HepG2 (cell line): ENCODE results near the gene TP53. TPM values are rescaled to one million over a fixed set of nuclear protein-coding genes. Genes with fewer than 3 reads are reported as not detected.

ENCODE experiments used
- CEBPZ ChIP-seq: IDR thresholded peaks from 2 replicates; pipeline ENCODE4 v1.6.1; 2012; ENCODE audit warnings: low read length, improper control_type of control experiment
- FOXC1 ChIP-seq: sonication (generic); formaldehyde crosslinking; IDR thresholded peaks from 2 replicates; pipeline ENCODE4 v1.8.0; 2022; ENCODE audit warnings: mild to moderate bottlenecking, missing genetic modification reagents, borderline replicate concordance
- HMGA1 ChIP-seq: sonication (generic); formaldehyde crosslinking; conservative IDR thresholded peaks from 2 replicates; pipeline ENCODE4 v1.4.0; 2020; ENCODE audit warnings: missing genetic modification reagents
- HOXA5 ChIP-seq: sonication (generic); formaldehyde crosslinking; IDR thresholded peaks from 2 replicates; pipeline ENCODE4 v1.4.0; 2020; ENCODE audit warnings: missing genetic modification reagents
- ISX ChIP-seq: sonication (generic); formaldehyde crosslinking; conservative IDR thresholded peaks from 2 replicates; pipeline ENCODE4 v1.5.0; 2020; ENCODE audit warnings: missing genetic modification reagents
- KDM5A ChIP-seq: fragments of 200-600 bp; sonication (generic); IDR thresholded peaks from 2 replicates; pipeline ENCODE4 v1.7.0; 2018; ENCODE audit warnings: antibody characterized with exemption, mild to moderate bottlenecking, low read length, borderline replicate concordance
- MAFF ChIP-seq: IDR thresholded peaks from 2 replicates; pipeline ENCODE4 v1.6.1; 2011; ENCODE audit warnings: low read depth, low read length, improper control_type of control experiment
- MIXL1 ChIP-seq: IDR thresholded peaks from 2 replicates; pipeline ENCODE4 v1.6.1; 2016
- NFYC ChIP-seq: IDR thresholded peaks from 2 replicates; pipeline ENCODE4 v1.6.1; 2016; ENCODE audit warnings: missing genetic modification reagents, missing compliant biosample characterization
- PHB2 ChIP-seq: fragments of 450-650 bp; IDR thresholded peaks from 2 replicates; pipeline ENCODE4 v1.6.1; 2018; ENCODE audit not compliant: partially characterized antibody
- RAD21 ChIP-seq: fragments of 450-650 bp; formaldehyde crosslinking; IDR thresholded peaks from 2 replicates; pipeline ENCODE4 v1.5.0; 2020; ENCODE audit warnings: mild to moderate bottlenecking
- SOX5 ChIP-seq: IDR thresholded peaks from 2 replicates; pipeline ENCODE4 v1.6.1; 2016; ENCODE audit warnings: borderline replicate concordance
- TEAD3 ChIP-seq: optimal IDR thresholded peaks from 2 replicates; pipeline ENCODE3; 2016; ENCODE audit warnings: borderline replicate concordance
- ZKSCAN8 ChIP-seq: IDR thresholded peaks from 2 replicates; pipeline ENCODE4 v1.6.1; 2016; ENCODE audit warnings: borderline replicate concordance, missing genetic modification reagents, missing compliant biosample characterization
- ZNF138 ChIP-seq: sonication (generic); formaldehyde crosslinking; IDR thresholded peaks from 2 replicates; pipeline ENCODE4 v1.5.0; 2020; ENCODE audit warnings: mild to moderate bottlenecking, low read depth, missing genetic modification reagents
- ZNF264 ChIP-seq: sonication (generic); formaldehyde crosslinking; IDR thresholded peaks from 2 replicates; pipeline ENCODE4 v1.4.0; 2020; ENCODE audit warnings: missing genetic modification reagents
- ZNF331 ChIP-seq: sonication (generic); formaldehyde crosslinking; IDR thresholded peaks from 2 replicates; pipeline ENCODE4 v1.4.0; 2020; ENCODE audit warnings: missing genetic modification reagents
- ZNF431 ChIP-seq: sonication (generic); formaldehyde crosslinking; IDR thresholded peaks from 2 replicates; pipeline ENCODE4 v1.9.0; 2022; ENCODE audit warnings: missing genetic modification reagents, low read depth, mild to moderate bottlenecking, borderline replicate concordance
- ZNF614 ChIP-seq: IDR thresholded peaks from 2 replicates; pipeline ENCODE4 v1.6.1; 2018; ENCODE audit warnings: missing biosample characterization, missing genetic modification reagents, inconsistent platforms, borderline replicate concordance
- ZNF674 ChIP-seq: sonication (generic); formaldehyde crosslinking; IDR thresholded peaks from 2 replicates; pipeline ENCODE4 v1.5.0; 2020; ENCODE audit warnings: low read depth, mild to moderate bottlenecking, missing genetic modification reagents
- ZNF75D ChIP-seq: sonication (generic); formaldehyde crosslinking; IDR thresholded peaks from 2 replicates; pipeline ENCODE4 v1.8.1; 2023; ENCODE audit warnings: missing genetic modification reagents, mild to moderate bottlenecking, borderline replicate concordance
- ZNF891 ChIP-seq: sonication (generic); formaldehyde crosslinking; IDR thresholded peaks from 2 replicates; pipeline ENCODE4 v1.5.0; 2020; ENCODE audit warnings: mild to moderate bottlenecking, missing genetic modification reagents
- polyA plus RNA-seq, 8 experiments: library from polyadenylated mRNA; depleted of rRNA in 3 of 8; stranded (reverse) in 7 of 8; unstranded in 1 of 8; fragments of >200 nt; fragmentation: Illumina TruSeq in 4 of 8; extraction: Trizol in 4 of 8; gene quantifications; 2 replicates each; pipeline versions ENCODE4 v1.2.1 to v1.2.3, GENCODE V29; 2011 to 2016; ENCODE audit warnings: low read depth in 4 of 8, missing spikeins in 1 of 8, mixed read lengths in 1 of 8; ENCODE audit not compliant: insufficient read depth in 1 of 8
- total RNA-seq, 5 experiments: library from RNA; depleted of rRNA; stranded (reverse); fragments of >200 nt; fragmentation: Illumina TruSeq; extraction: Trizol; gene quantifications; 2 replicates each; pipeline ENCODE4 v1.2.3, GENCODE V29; 2016; ENCODE audit warnings: low read depth in 1 of 5
- TF ChIP-seq, protein P1 (sequence below): sonication (generic); formaldehyde crosslinking; IDR thresholded peaks from 2 replicates; pipeline ENCODE4 v1.4.0; 2020; ENCODE audit warnings: missing genetic modification reagents
- TF ChIP-seq, protein P2 (sequence below): sonication (generic); formaldehyde crosslinking; conservative IDR thresholded peaks from 2 replicates; pipeline ENCODE4 v1.4.0; 2020; ENCODE audit warnings: missing genetic modification reagents

The TP53 gene
- total and polyA plus RNA-seq, 2 of the 13 experiments (the other 11 are each of a cell fraction or from before 2014, with no cell fraction given) = 17.1 to 29.9 TPM

GRCh38 chr17:7686222-7687071 is 843 bp downstream of the TP53 start (continued):
- TF ChIP-seq, protein P1, sequence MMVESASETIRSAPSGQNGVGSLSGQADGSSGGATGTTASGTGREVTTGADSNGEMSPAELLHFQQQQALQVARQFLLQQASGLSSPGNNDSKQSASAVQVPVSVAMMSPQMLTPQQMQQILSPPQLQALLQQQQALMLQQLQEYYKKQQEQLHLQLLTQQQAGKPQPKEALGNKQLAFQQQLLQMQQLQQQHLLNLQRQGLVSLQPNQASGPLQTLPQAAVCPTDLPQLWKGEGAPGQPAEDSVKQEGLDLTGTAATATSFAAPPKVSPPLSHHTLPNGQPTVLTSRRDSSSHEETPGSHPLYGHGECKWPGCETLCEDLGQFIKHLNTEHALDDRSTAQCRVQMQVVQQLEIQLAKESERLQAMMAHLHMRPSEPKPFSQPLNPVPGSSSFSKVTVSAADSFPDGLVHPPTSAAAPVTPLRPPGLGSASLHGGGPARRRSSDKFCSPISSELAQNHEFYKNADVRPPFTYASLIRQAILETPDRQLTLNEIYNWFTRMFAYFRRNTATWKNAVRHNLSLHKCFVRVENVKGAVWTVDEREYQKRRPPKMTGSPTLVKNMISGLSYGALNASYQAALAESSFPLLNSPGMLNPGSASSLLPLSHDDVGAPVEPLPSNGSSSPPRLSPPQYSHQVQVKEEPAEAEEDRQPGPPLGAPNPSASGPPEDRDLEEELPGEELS (CRISPR knock-in tag) = 0 out of 2 replicates have a peak, but pooled peaks have one; percentile 31
- TF ChIP-seq NFYC = no peak
- 0 out of 2 replicates have a peak, but pooled peaks have one; percentile 29 for TF ChIP-seq HOXA5
- TF ChIP-seq ZNF614 = no peak; the same call in 1 of the 2 replicates
- no peak for TF ChIP-seq ZNF431 (CRISPR knock-in tag)
- no peak for TF ChIP-seq MAFF
- TF ChIP-seq ZNF674 (CRISPR knock-in tag) = no peak
- TF ChIP-seq KDM5A = peak; percentile 61
- no peak for TF ChIP-seq ZNF75D (CRISPR knock-in tag)
- no peak for TF ChIP-seq ZNF331 (CRISPR knock-in tag)
- TF ChIP-seq FOXC1 = peak; percentile 19; the same call in 1 of the 2 replicates
- TF ChIP-seq SOX5 (CRISPR knock-in tag) = no peak; the same call in 1 of the 2 replicates
- 0 out of 2 replicates have a peak, but pooled peaks have one; percentile 7 for TF ChIP-seq MIXL1 (CRISPR knock-in tag)
- no peak for TF ChIP-seq TEAD3 (CRISPR knock-in tag)
- no peak for TF ChIP-seq RAD21 (CRISPR knock-in tag)
- TF ChIP-seq, protein P2, sequence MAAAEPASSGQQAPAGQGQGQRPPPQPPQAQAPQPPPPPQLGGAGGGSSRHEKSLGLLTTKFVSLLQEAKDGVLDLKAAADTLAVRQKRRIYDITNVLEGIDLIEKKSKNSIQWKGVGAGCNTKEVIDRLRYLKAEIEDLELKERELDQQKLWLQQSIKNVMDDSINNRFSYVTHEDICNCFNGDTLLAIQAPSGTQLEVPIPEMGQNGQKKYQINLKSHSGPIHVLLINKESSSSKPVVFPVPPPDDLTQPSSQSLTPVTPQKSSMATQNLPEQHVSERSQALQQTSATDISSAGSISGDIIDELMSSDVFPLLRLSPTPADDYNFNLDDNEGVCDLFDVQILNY (CRISPR knock-in tag) = no peak
- TF ChIP-seq ISX (CRISPR knock-in tag) = 0 out of 2 replicates have a peak, but pooled peaks have one; percentile 84
- TF ChIP-seq ZNF264 (CRISPR knock-in tag) = no peak; the same call in 1 of the 2 replicates
- no peak for TF ChIP-seq CEBPZ
- TF ChIP-seq PHB2 = no peak
- TF ChIP-seq ZKSCAN8 (CRISPR knock-in tag) = 0 out of 2 replicates have a peak, but pooled peaks have one; percentile 0
- no peak for TF ChIP-seq ZNF138 (CRISPR knock-in tag)
- TF ChIP-seq ZNF891 (CRISPR knock-in tag) = no peak
- TF ChIP-seq HMGA1 (CRISPR knock-in tag) = no peak
